GM18867 (cell line): ENCODE data around the gene KCNC1.
A peak's percentile ranks its signal among the peaks of the same experiment; 100 is the strongest.

Experiments used
- ATAC-seq: cut with Tn5 transposase; IDR thresholded peaks from one replicate; pipeline ENCODE4 v1.9.1; 2021; ENCODE audit warnings: mild to moderate bottlenecking, moderate library complexity; ENCODE audit not compliant: unreplicated experiment

KCNC1 gene

GRCh38 chr11:17714870-17715269 lies 19.7 kb upstream of the KCNC1 start:
- no peak for ATAC-seq

GRCh38 chr11:17716807-17717206 lies 17.8 kb upstream of the KCNC1 start:
- no peak for ATAC-seq

GRCh38 chr11:17718015-17718414 lies 16.6 kb upstream of the KCNC1 start:
- ATAC-seq = no peak

- ATAC-seq = no peak
Observed at GRCh38 chr11:17718510-17718962, 16.0 kb upstream of the KCNC1 start.

GRCh38 chr11:17719028-17719937 lies 15.3 kb upstream of the KCNC1 start, which contains the start of gene MYOD1:
MYOD1 (plus strand) TSS chr11:17719571; CDS start chr11:17719783, 212 bp downstream.
- ATAC-seq = no peak

- ATAC-seq = no peak
Observed at GRCh38 chr11:17719938-17720795, 14.4 kb upstream of the KCNC1 start.

GRCh38 chr11:17720796-17721171 lies 13.8 kb upstream of the KCNC1 start:
- no peak for ATAC-seq

- ATAC-seq = no peak
Observed at GRCh38 chr11:17721242-17721999, 13.2 kb upstream of the KCNC1 start.

- ATAC-seq = no peak
Observed at GRCh38 chr11:17722000-17722643, 12.5 kb upstream of the KCNC1 start.

- ATAC-seq = no peak
Observed at GRCh38 chr11:17724020-17724908, 10.3 kb upstream of the KCNC1 start.

GRCh38 chr11:17725174-17725573 lies 9.4 kb upstream of the KCNC1 start:
- ATAC-seq = no peak

GRCh38 chr11:17730137-17730536 lies 4.4 kb upstream of the KCNC1 start:
- no peak for ATAC-seq

- ATAC-seq = peak; percentile 81
Observed at GRCh38 chr11:17730608-17731462, 3.7 kb upstream of the KCNC1 start.

GRCh38 chr11:17733261-17733660 lies 1.3 kb upstream of the KCNC1 start:
- no peak for ATAC-seq

- peak; percentile 51 for ATAC-seq
Observed at GRCh38 chr11:17734986-17735817, 621 bp downstream of the KCNC1 start.

- no peak for ATAC-seq
Observed at GRCh38 chr11:17735818-17736578, 1.4 kb downstream of the KCNC1 start.

GRCh38 chr11:17736579-17736893 lies 2.0 kb downstream of the KCNC1 start:
- no peak for ATAC-seq
